GM19193 (cell line): Measurements from ENCODE around the gene ENPP7.

Experiments
- POLR2A ChIP-seq: IDR thresholded peaks from 4 replicates; pipeline ENCODE4 v1.6.1; 2011; ENCODE audit not compliant: insufficient read depth, insufficient read length; ENCODE audit errors: extremely low read depth

ENPP7 gene

GRCh38 chr17:79730769-79731483, at the start of gene ENPP7:
Gene ENPP7 (plus strand): TSS chr17:79730943. CDS start chr17:79731140, 197 bp downstream.
- no peak for TF ChIP-seq POLR2A

GRCh38 chr17:79681101-79681621, 49.6 kb upstream of the ENPP7 start:
- no peak for TF ChIP-seq POLR2A

- TF ChIP-seq POLR2A: no peak
Observed at GRCh38 chr17:79681628-79682261, 49.0 kb upstream of the ENPP7 start.

- TF ChIP-seq POLR2A: no peak
Observed at GRCh38 chr17:79683365-79683764, 47.4 kb upstream of the ENPP7 start.

GRCh38 chr17:79684132-79684985, 46.4 kb upstream of the ENPP7 start:
- no peak for TF ChIP-seq POLR2A

GRCh38 chr17:79685121-79685520, 45.6 kb upstream of the ENPP7 start:
- no peak for TF ChIP-seq POLR2A

- TF ChIP-seq POLR2A: no peak
Observed at GRCh38 chr17:79686476-79686875, 44.3 kb upstream of the ENPP7 start.

GRCh38 chr17:79690466-79690865, 40.3 kb upstream of the ENPP7 start:
- no peak for TF ChIP-seq POLR2A

- no peak for TF ChIP-seq POLR2A
Observed at GRCh38 chr17:79690988-79691836, 39.5 kb upstream of the ENPP7 start.

- TF ChIP-seq POLR2A: no peak
Observed at GRCh38 chr17:79691931-79692330, 38.8 kb upstream of the ENPP7 start.

- no peak for TF ChIP-seq POLR2A
Observed at GRCh38 chr17:79693419-79693818, 37.3 kb upstream of the ENPP7 start.

GRCh38 chr17:79695293-79695790, 35.4 kb upstream of the ENPP7 start:
- TF ChIP-seq POLR2A: no peak

- no peak for TF ChIP-seq POLR2A
Observed at GRCh38 chr17:79695797-79696609, 34.7 kb upstream of the ENPP7 start.
